Measurements from ENCODE around the gene COL11A1.

The COL11A1 gene

DNA sequence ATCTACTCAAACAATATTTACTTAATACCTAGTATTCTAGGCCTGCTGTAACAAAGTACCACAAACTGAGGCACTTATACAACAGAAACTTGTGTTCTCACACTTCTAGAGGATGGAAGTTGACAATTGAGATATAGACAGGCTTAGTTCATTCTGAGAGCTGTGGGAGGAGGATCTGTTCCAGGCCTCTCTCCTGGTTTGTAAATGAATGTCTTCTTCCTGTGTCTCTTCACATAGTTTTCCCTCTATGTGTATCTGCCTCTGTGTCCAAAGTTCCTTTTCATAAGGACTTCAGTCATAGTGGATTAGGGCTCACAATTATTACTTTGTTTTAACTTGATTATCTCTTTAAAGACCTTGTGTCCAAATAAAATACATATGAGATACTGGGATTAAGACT lies 251.1 kb downstream of the COL11A1 start:
- peaks cover 15% of the 10 kb centered on the region for H3K4me1 Mint-ChIP-seq
- H3K27me3 Mint-ChIP-seq (ENCODE audit: low read depth, poor library complexity) = no peaks in the 10 kb centered on the region
- H3K27ac Mint-ChIP-seq = no peak overlapping the region
- DNase-seq = no peak
- no peak for TF ChIP-seq CTCF (IDR thresholded peaks at IDR 0.05)
- peaks cover 28% of the 10 kb centered on the region for H3K36me3 Mint-ChIP-seq (ENCODE audit: low read depth)
- H3K4me3 Mint-ChIP-seq = no peak overlapping the region
- peaks cover 54% of the 10 kb centered on the region for H3K9me3 Mint-ChIP-seq

- H3K4me3 Mint-ChIP-seq = no peak overlapping the region
- peaks cover 36% of the 10 kb centered on the region for H3K9me3 Mint-ChIP-seq
- no peak overlapping the region for H3K27ac Mint-ChIP-seq
- H3K36me3 Mint-ChIP-seq (ENCODE audit: low read depth) = peaks cover 22% of the 10 kb centered on the region
- H3K27me3 Mint-ChIP-seq (ENCODE audit: low read depth, poor library complexity) = no peaks in the 10 kb centered on the region
- DNase-seq = no peak
- no peak for TF ChIP-seq CTCF (IDR thresholded peaks at IDR 0.05)
- H3K4me1 Mint-ChIP-seq = peaks cover 11% of the 10 kb centered on the region
These were observed 254.6 kb downstream of the COL11A1 start for GRCh38 chr1:102853701-102854187.

DNA sequence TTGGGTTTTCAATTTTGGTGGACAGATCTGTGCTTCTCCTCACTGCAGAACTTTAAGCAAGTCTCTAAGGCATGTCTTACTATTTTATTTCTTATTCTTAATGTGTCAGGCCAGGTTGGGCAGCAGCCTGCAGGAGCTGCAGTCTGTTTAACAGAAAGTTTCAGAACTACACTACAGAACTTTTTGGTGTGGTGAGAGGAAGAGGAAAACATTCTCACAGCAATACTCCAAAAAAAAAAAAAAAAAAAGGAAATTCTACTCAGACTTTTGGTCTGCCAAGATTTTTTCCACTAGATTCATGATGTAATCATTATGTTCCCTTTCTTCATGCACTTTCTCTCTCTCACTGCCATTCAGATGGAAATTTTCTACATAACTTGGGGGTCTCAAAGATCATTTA lies 255.2 kb downstream of the COL11A1 start:
- H3K9me3 Mint-ChIP-seq = peaks cover 38% of the 10 kb centered on the region
- H3K4me1 Mint-ChIP-seq = peaks cover 5% of the 10 kb centered on the region
- H3K27me3 Mint-ChIP-seq (ENCODE audit: low read depth, poor library complexity) = no peaks in the 10 kb centered on the region
- no peak overlapping the region for H3K4me3 Mint-ChIP-seq
- H3K27ac Mint-ChIP-seq = no peak overlapping the region
- TF ChIP-seq CTCF (IDR thresholded peaks at IDR 0.05) = no peak
- no peak for DNase-seq
- H3K36me3 Mint-ChIP-seq (ENCODE audit: low read depth) = peaks cover 22% of the 10 kb centered on the region

DNA sequence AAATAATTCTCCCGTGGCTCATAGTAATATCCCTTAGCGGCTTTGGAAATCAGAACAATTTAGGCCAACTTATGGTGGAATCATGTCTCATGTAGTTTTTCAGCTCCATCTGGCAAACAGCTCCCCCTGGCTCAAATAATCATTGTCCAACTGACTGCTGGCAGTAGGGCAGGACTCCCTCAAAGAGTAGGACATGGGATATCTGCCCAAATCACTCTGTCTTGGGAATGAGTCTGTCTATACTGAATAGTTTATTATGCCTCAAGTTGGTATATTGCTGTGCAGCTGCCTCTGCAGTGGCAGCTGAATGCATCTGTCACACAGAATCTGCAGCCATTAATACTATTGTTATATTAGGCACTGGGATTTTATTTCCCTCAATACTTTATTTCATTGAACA lies 255.7 kb downstream of the COL11A1 start:
- Mint-ChIP-seq H3K4me1 (no peaks in the 10 kb centered on the region), H3K27ac (no peak overlapping the region), H3K36me3 (ENCODE audit: low read depth) (peaks cover 22% of the 10 kb centered on the region), H3K27me3 (ENCODE audit: low read depth, poor library complexity) (no peaks in the 10 kb centered on the region), H3K4me3 (no peak overlapping the region), H3K9me3 (peaks cover 40% of the 10 kb centered on the region)
- no peak for DNase-seq
- no peak for TF ChIP-seq CTCF (IDR thresholded peaks at IDR 0.05)

DNA sequence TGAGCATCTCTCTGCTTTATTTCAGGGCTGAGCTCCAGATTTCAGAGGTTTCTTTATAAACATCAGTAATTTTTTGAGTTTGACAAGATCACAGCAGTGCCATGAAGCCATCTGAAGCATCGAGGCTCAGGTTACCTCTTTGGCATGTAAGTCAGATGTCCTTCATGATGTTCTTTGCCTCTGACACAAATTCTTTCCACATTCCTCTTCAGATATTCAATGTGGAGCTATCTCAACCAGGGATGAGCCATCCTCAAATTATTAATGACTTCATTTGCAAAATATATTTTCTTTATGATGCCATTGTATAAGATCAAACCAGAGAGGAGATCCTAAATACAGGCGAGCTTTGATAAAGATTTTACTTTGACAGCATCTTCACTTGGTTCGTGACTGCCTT lies 256.7 kb downstream of the COL11A1 start:
- Mint-ChIP-seq H3K9me3 (peaks cover 38% of the 10 kb centered on the region), H3K4me3 (no peak overlapping the region), H3K36me3 (ENCODE audit: low read depth) (peaks cover 18% of the 10 kb centered on the region), H3K27me3 (ENCODE audit: low read depth, poor library complexity) (no peaks in the 10 kb centered on the region), H3K4me1 (no peaks in the 10 kb centered on the region), H3K27ac (no peak overlapping the region)
- no peak for DNase-seq
- TF ChIP-seq CTCF (IDR thresholded peaks at IDR 0.05) = no peak

GRCh38 chr1:102842606-102843005 lies 265.7 kb downstream of the COL11A1 start:
- no peak for DNase-seq
- TF ChIP-seq CTCF (IDR thresholded peaks at IDR 0.05) = no peak
- Mint-ChIP-seq H3K4me3 (no peak overlapping the region), H3K9me3 (peaks cover 13% of the 10 kb centered on the region), H3K36me3 (ENCODE audit: low read depth) (no peaks in the 10 kb centered on the region), H3K27me3 (ENCODE audit: low read depth, poor library complexity) (peaks cover 7% of the 10 kb centered on the region), H3K27ac (peak overlapping the region; percentile 64), H3K4me1 (peaks cover 4% of the 10 kb centered on the region)
